ENCODE measurements around the gene CCDC83.

The CCDC83 gene

GRCh38 chr11:85855341-85855656, at the start of gene CCDC83:
Gene CCDC83, plus strand, starts transcription at chr11:85855383. Its CDS starts 9,741 bp downstream, at chr11:85865124.
- DNase-seq = no peak

GRCh38 chr11:85805387-85805786, 49.8 kb upstream of the CCDC83 start:
- no peak for DNase-seq

- no peak for DNase-seq
Observed at GRCh38 chr11:85806016-85806415, 49.2 kb upstream of the CCDC83 start.

GRCh38 chr11:85806876-85807275, 48.3 kb upstream of the CCDC83 start:
- DNase-seq = peak in 2 of 3 experiments; percentile 24 to 81

- DNase-seq = no peak
Observed at GRCh38 chr11:85809191-85809590, 46.0 kb upstream of the CCDC83 start.

- no peak for DNase-seq
Observed at GRCh38 chr11:85809863-85810262, 45.3 kb upstream of the CCDC83 start.

GRCh38 chr11:85810521-85810870, 44.7 kb upstream of the CCDC83 start:
- no peak for DNase-seq

- peak; percentile 58 to 89 (median 81) for DNase-seq
Observed at GRCh38 chr11:85810871-85811611, 44.1 kb upstream of the CCDC83 start, which contains the start of gene SYTL2. Gene SYTL2, minus strand, starts transcription at chr11:85811141. Its CDS starts 53,416 bp downstream, at chr11:85757725.

- no peak for DNase-seq
Observed at GRCh38 chr11:85811624-85812023, 43.6 kb upstream of the CCDC83 start.

GRCh38 chr11:85813721-85814120, 41.5 kb upstream of the CCDC83 start:
- no peak for DNase-seq

GRCh38 chr11:85815186-85815931, 39.8 kb upstream of the CCDC83 start:
- no peak for DNase-seq

GRCh38 chr11:85819441-85819840, 35.7 kb upstream of the CCDC83 start:
- no peak for DNase-seq

- DNase-seq = no peak
Observed at GRCh38 chr11:85821636-85822035, 33.5 kb upstream of the CCDC83 start.

GRCh38 chr11:85822814-85823213, 32.4 kb upstream of the CCDC83 start:
- DNase-seq = no peak

GRCh38 chr11:85823816-85824215, 31.4 kb upstream of the CCDC83 start:
- no peak for DNase-seq

GRCh38 chr11:85825616-85826015, 29.6 kb upstream of the CCDC83 start:
- DNase-seq = no peak

- DNase-seq = peak in 1 of 3 experiments; percentile 15
Observed at GRCh38 chr11:85826116-85826855, 28.9 kb upstream of the CCDC83 start.

- no peak for DNase-seq
Observed at GRCh38 chr11:85827748-85828639, 27.2 kb upstream of the CCDC83 start.

- peak in 1 of 3 experiments; percentile 43 for DNase-seq
Observed at GRCh38 chr11:85828640-85828978, 26.6 kb upstream of the CCDC83 start.

GRCh38 chr11:85829172-85829571, 26.0 kb upstream of the CCDC83 start:
- no peak for DNase-seq

GRCh38 chr11:85831050-85831449, 24.1 kb upstream of the CCDC83 start:
- peak in 1 of 3 experiments; percentile 55 for DNase-seq

GRCh38 chr11:85835263-85835662, 19.9 kb upstream of the CCDC83 start:
- DNase-seq = no peak

- DNase-seq = no peak
Observed at GRCh38 chr11:85835729-85836128, 19.5 kb upstream of the CCDC83 start.

Data from NCI-H1417 (cell line).